NCI-H2227 (cell line): ENCODE measurements around the gene EHMT1.
"Not testable (repeated sequence)": the region's sequence is repeated elsewhere in the genome, so short reads cannot be mapped to it uniquely, and the experiment has no call there.

ENCODE experiments used
- DNase-seq: peaks from one replicate; lab custom pipeline; 2025; ENCODE audit not compliant: unreplicated experiment; lab: John Stamatoyannopoulos, UW

EHMT1 gene

GRCh38 chr9:137590469-137591383 lies 28.1 kb upstream of the EHMT1 start, which contains the start of gene ZMYND19:
ZMYND19 (minus strand) TSS chr9:137590512; CDS start chr9:137590263, 249 bp downstream.
- DNase-seq = peak; percentile 89

- no peak for DNase-seq
These were observed 26.0 kb upstream of the EHMT1 start for GRCh38 chr9:137592767-137593166.

GRCh38 chr9:137593176-137593575 lies 25.6 kb upstream of the EHMT1 start:
- DNase-seq = no peak

- not testable (repeated sequence) for DNase-seq
These were observed 22.2 kb upstream of the EHMT1 start for GRCh38 chr9:137596577-137596976.

- no peak for DNase-seq
These were observed 19.9 kb upstream of the EHMT1 start for GRCh38 chr9:137598943-137599342.

GRCh38 chr9:137602661-137603060 lies 16.1 kb upstream of the EHMT1 start:
- no peak for DNase-seq

- no peak for DNase-seq
These were observed 14.9 kb upstream of the EHMT1 start for GRCh38 chr9:137603879-137604278.

GRCh38 chr9:137604345-137605086 lies 14.3 kb upstream of the EHMT1 start:
- DNase-seq = no peak

- DNase-seq = peak; percentile 89
These were observed 13.4 kb upstream of the EHMT1 start, which contains the start of gene ARRDC1 for GRCh38 chr9:137605121-137606004. ARRDC1 (plus strand) TSS chr9:137605686; CDS start chr9:137605718, 32 bp downstream.

GRCh38 chr9:137606005-137606621 lies 12.7 kb upstream of the EHMT1 start:
- peak; percentile 40 for DNase-seq

GRCh38 chr9:137606734-137607138 lies 12.1 kb upstream of the EHMT1 start:
- DNase-seq = no peak

GRCh38 chr9:137607141-137607857 lies 11.5 kb upstream of the EHMT1 start:
- peak; percentile 20 for DNase-seq

GRCh38 chr9:137610944-137611343 lies 7.9 kb upstream of the EHMT1 start:
- no peak for DNase-seq

- no peak for DNase-seq
These were observed 6.9 kb upstream of the EHMT1 start for GRCh38 chr9:137611623-137612609.

- no peak for DNase-seq
These were observed 6.1 kb upstream of the EHMT1 start for GRCh38 chr9:137612741-137613142.

- no peak for DNase-seq
These were observed 5.5 kb upstream of the EHMT1 start for GRCh38 chr9:137613259-137613658.

- DNase-seq = no peak
These were observed 4.9 kb upstream of the EHMT1 start for GRCh38 chr9:137613738-137614523.
